ENCODE results near the gene PIGS. TPM values are rescaled to one million over a fixed set of nuclear protein-coding genes. Genes with fewer than 3 reads are reported as not detected.

PIGS gene
- total and polyA plus RNA-seq, 4 donors = 7.3 to 29.5 (median 13.3) TPM

DNA sequence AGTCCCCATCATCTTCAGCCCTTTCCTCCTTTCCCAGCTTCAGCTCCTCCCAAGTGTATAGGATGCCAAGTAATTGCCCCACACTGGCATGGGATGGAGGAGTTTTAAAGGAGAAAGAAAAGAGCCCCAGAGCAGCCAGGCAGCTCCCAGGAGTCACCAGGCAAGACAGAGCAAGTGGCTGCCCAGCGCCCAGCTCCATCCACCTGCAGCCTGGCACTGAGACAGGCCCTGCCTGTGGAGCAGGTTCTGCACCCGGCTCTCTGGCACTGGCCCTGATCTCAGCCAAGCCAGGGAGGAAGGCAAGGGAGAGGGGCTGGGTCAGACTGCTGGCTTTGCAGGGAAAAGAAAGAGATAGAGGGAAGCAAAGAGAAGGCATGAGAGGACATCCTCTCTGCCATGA, 43.5 kb downstream of the PIGS start:
- no peak overlapping the region for H3K9ac ChIP-seq (ENCODE audit: low read depth in 1 of 2, low read length in 2 of 2)
- H3K36me3 ChIP-seq (ENCODE audit: control insufficient read depth in 4 of 4, insufficient read depth in 3 of 4, low read depth in 1 of 4, low read length in 3 of 4) = no peaks in the 10 kb centered on the region
- 88% methylated on average over 2 of the region's 2 CpGs for WGBS
- H3K9me3 ChIP-seq (ENCODE audit: control insufficient read depth in 4 of 4, low read length in 3 of 4) = no peaks in the 10 kb centered on the region
- DNase-seq (ENCODE audit: low spot score) = no peak
- H3K4me1 ChIP-seq (ENCODE audit: control insufficient read depth in 4 of 4, insufficient read depth in 4 of 4, low read length in 3 of 4) = no peaks in the 10 kb centered on the region
- no peak overlapping the region for H3K27ac ChIP-seq (ENCODE audit: low read depth in 1 of 2, low read length in 2 of 2)
- no peak for TF ChIP-seq GABPA (IDR thresholded peaks at IDR 0.05 in 1 of 2, conservative IDR thresholded peaks at IDR 0.05 in 1 of 2)
- no peak for TF ChIP-seq HNF4G (IDR thresholded peaks at IDR 0.05)
- TF ChIP-seq CTCF (IDR thresholded peaks at IDR 0.05; ENCODE audit: low read depth, low read length, missing input control) = no peak
- TF ChIP-seq FOXA2 (IDR thresholded peaks at IDR 0.05) = no peak
- TF ChIP-seq HNF4A (conservative IDR thresholded peaks at IDR 0.05) = no peak
- no peak overlapping the region for H3K4me3 ChIP-seq (ENCODE audit: low read depth in 1 of 3, low read length in 3 of 3)
- no peaks in the 10 kb centered on the region for H3K27me3 ChIP-seq (ENCODE audit: control insufficient read depth in 4 of 4, insufficient read depth in 4 of 4, low read length in 3 of 4)

GRCh38 chr17:28527181-28527681, 44.1 kb downstream of the PIGS start:
- no peak for DNase-seq (ENCODE audit: low spot score)
- H3K27me3 ChIP-seq (ENCODE audit: control insufficient read depth in 4 of 4, insufficient read depth in 4 of 4, low read length in 3 of 4) = no peaks in the 10 kb centered on the region
- 93% methylated on average over 2 of the region's 2 CpGs for WGBS
- no peaks in the 10 kb centered on the region for H3K4me1 ChIP-seq (ENCODE audit: control insufficient read depth in 4 of 4, insufficient read depth in 4 of 4, low read length in 3 of 4)
- no peaks in the 10 kb centered on the region for H3K36me3 ChIP-seq (ENCODE audit: control insufficient read depth in 4 of 4, insufficient read depth in 3 of 4, low read depth in 1 of 4, low read length in 3 of 4)
- H3K9me3 ChIP-seq (ENCODE audit: control insufficient read depth in 4 of 4, low read length in 3 of 4) = no peaks in the 10 kb centered on the region
- TF ChIP-seq CTCF (IDR thresholded peaks at IDR 0.05; ENCODE audit: low read depth, low read length, missing input control) = no peak
- no peak overlapping the region for H3K27ac ChIP-seq (ENCODE audit: low read depth in 1 of 2, low read length in 2 of 2)
- no peak overlapping the region for H3K9ac ChIP-seq (ENCODE audit: low read depth in 1 of 2, low read length in 2 of 2)
- no peak overlapping the region for H3K4me3 ChIP-seq (ENCODE audit: low read depth in 1 of 3, low read length in 3 of 3)

GRCh38 chr17:28526381-28526780, 44.9 kb downstream of the PIGS start:
- no peak for DNase-seq (ENCODE audit: low spot score)
- 80% methylated on average over 8 of the region's 8 CpGs for WGBS
- H3K27ac ChIP-seq (ENCODE audit: low read depth in 1 of 2, low read length in 2 of 2) = no peak overlapping the region

More at GRCh38 chr17:28526381-28526780, 44.9 kb downstream of the PIGS start:
- Histone ChIP-seq H3K27me3 (ENCODE audit: control insufficient read depth in 4 of 4, insufficient read depth in 4 of 4, low read length in 3 of 4) (no peaks in the 10 kb centered on the region), H3K9me3 (ENCODE audit: control insufficient read depth in 4 of 4, low read length in 3 of 4) (no peaks in the 10 kb centered on the region), H3K36me3 (ENCODE audit: control insufficient read depth in 4 of 4, insufficient read depth in 3 of 4, low read depth in 1 of 4, low read length in 3 of 4) (no peaks in the 10 kb centered on the region), H3K4me1 (ENCODE audit: control insufficient read depth in 4 of 4, insufficient read depth in 4 of 4, low read length in 3 of 4) (no peaks in the 10 kb centered on the region), H3K9ac (ENCODE audit: low read depth in 1 of 2, low read length in 2 of 2) (no peak overlapping the region), H3K4me3 (ENCODE audit: low read depth in 1 of 3, low read length in 3 of 3) (no peak overlapping the region)
- no peak for TF ChIP-seq GABPA (IDR thresholded peaks at IDR 0.05 in 1 of 2, conservative IDR thresholded peaks at IDR 0.05 in 1 of 2)
- no peak for TF ChIP-seq FOXA2 (IDR thresholded peaks at IDR 0.05)
- no peak for TF ChIP-seq SP1 (IDR thresholded peaks at IDR 0.05)
- TF ChIP-seq CTCF (IDR thresholded peaks at IDR 0.05; ENCODE audit: low read depth, low read length, missing input control) = no peak
